WERI-Rb-1 (cell line): Measurements from ENCODE around the gene ANKRD49.
"Not testable (repeated sequence)": the region's sequence is repeated elsewhere in the genome, so short reads cannot be mapped to it uniquely, and the experiment has no call there.

Source experiments
- DNase-seq: peaks from one replicate; pipeline ENCODE4 v3.0.0-alpha.2; 2020
- H3K27ac ChIP-seq: fragments of 250-450 bp; sonication (Bioruptor Pico); 2 replicates; pipeline ENCODE4 v1.5.1; 2020; ENCODE audit warnings: mild to moderate bottlenecking, moderate library complexity
- H3K27me3 ChIP-seq: fragments of 250-450 bp; sonication (Bioruptor Pico); 2 replicates; pipeline ENCODE4 v1.5.1; 2021; ENCODE audit warnings: mild to moderate bottlenecking, low read depth, moderate library complexity; ENCODE audit not compliant: insufficient read depth, severe bottlenecking
- H3K36me3 ChIP-seq: fragments of 250-450 bp; sonication (Bioruptor Pico); 2 replicates; pipeline ENCODE4 v1.5.1; 2020; ENCODE audit warnings: mild to moderate bottlenecking, moderate library complexity
- H3K4me3 ChIP-seq: 2 replicates; pipeline ENCODE4 v1.5.1; 2011; ENCODE audit warnings: low read depth, mild to moderate bottlenecking, control low read depth, low read length
- H3K9me3 ChIP-seq: fragments of 250-450 bp; sonication (Bioruptor Pico); 2 replicates; pipeline ENCODE4 v1.5.1; 2021; ENCODE audit warnings: mild to moderate bottlenecking, moderate library complexity; ENCODE audit not compliant: severe bottlenecking
- CTCF ChIP-seq: IDR thresholded peaks from 2 replicates; pipeline ENCODE4 v1.5.1; 2011; ENCODE audit warnings: low read depth, mild to moderate bottlenecking, control low read depth, inconsistent platforms, low read length

The ANKRD49 gene

GRCh38 chr11:94494126-94494680, 419 bp downstream of the ANKRD49 start:
- H3K9me3 ChIP-seq = no peaks in the 10 kb centered on the region
- H3K4me3 ChIP-seq = peak overlapping the region; percentile 98
- H3K27ac ChIP-seq = peak overlapping the region; percentile 89
- peaks cover 40% of the 10 kb centered on the region for H3K36me3 ChIP-seq
- DNase-seq = no peak
- no peak for TF ChIP-seq CTCF
- no peaks in the 10 kb centered on the region for H3K27me3 ChIP-seq

- no peaks in the 10 kb centered on the region for H3K27me3 ChIP-seq
- H3K27ac ChIP-seq = peak overlapping the region; percentile 61
- no peaks in the 10 kb centered on the region for H3K9me3 ChIP-seq
- no peak for TF ChIP-seq CTCF
- peaks cover 25% of the 10 kb centered on the region for H3K36me3 ChIP-seq
- peak; percentile 22 for DNase-seq
- H3K4me3 ChIP-seq = no peak overlapping the region
Measured at GRCh38 chr11:94500181-94500580, 6.4 kb downstream of the ANKRD49 start.

- Histone ChIP-seq H3K27me3 (no peaks in the 10 kb centered on the region), H3K36me3 (peaks cover 25% of the 10 kb centered on the region), H3K9me3 (no peaks in the 10 kb centered on the region), H3K4me3 (no peak overlapping the region), H3K27ac (no peak overlapping the region)
- TF ChIP-seq CTCF = no peak
- DNase-seq = no peak
Measured at GRCh38 chr11:94501522-94501921, 7.7 kb downstream of the ANKRD49 start.

- no peaks in the 10 kb centered on the region for H3K27me3 ChIP-seq
- H3K36me3 ChIP-seq = no peaks in the 10 kb centered on the region; the same call in 1 of the 2 replicates
- DNase-seq = no peak
- H3K4me3 ChIP-seq = no peak overlapping the region
- TF ChIP-seq CTCF = peak; percentile 15; the same call in 1 of the 2 replicates
- H3K27ac ChIP-seq = no peak overlapping the region
- no peaks in the 10 kb centered on the region for H3K9me3 ChIP-seq
Measured at GRCh38 chr11:94504689-94505293, 11.0 kb downstream of the ANKRD49 start.

GRCh38 chr11:94506513-94506912, 12.7 kb downstream of the ANKRD49 start:
- DNase-seq, H3K9me3 ChIP-seq, H3K27ac ChIP-seq, H3K36me3 ChIP-seq, H3K4me3 ChIP-seq, H3K27me3 ChIP-seq: not testable (repeated sequence)

GRCh38 chr11:94507485-94507884, 13.7 kb downstream of the ANKRD49 start:
- no peak overlapping the region for H3K27ac ChIP-seq
- TF ChIP-seq CTCF = no peak
- H3K27me3 ChIP-seq = no peaks in the 10 kb centered on the region
- no peak for DNase-seq
- no peaks in the 10 kb centered on the region for H3K9me3 ChIP-seq
- H3K4me3 ChIP-seq = no peak overlapping the region
- no peaks in the 10 kb centered on the region for H3K36me3 ChIP-seq
